Endodermal cell (in vitro differentiated cells): ENCODE results near the gene SHOC2. TPM values are rescaled to one million over a fixed set of nuclear protein-coding genes. Genes with fewer than 3 reads are reported as not detected.

ENCODE experiments used
- DNase-seq: peaks from one replicate; pipeline ENCODE4 v3.0.0-alpha.2; 2017
- H3K27ac ChIP-seq: 2 replicates; pipeline ENCODE4 v1.5.1; 2013; ENCODE audit warnings: mild to moderate bottlenecking, low read depth, low read length, moderate library complexity
- H3K27me3 ChIP-seq: 2 replicates; pipeline ENCODE4 v1.6.1; 2013; ENCODE audit warnings: mild to moderate bottlenecking, low read length, moderate library complexity; ENCODE audit not compliant: insufficient read depth, control insufficient read depth, poor library complexity, severe bottlenecking
- H3K36me3 ChIP-seq: 2 replicates; pipeline ENCODE4 v1.7.0; 2013; ENCODE audit warnings: mild to moderate bottlenecking, low read length, moderate library complexity; ENCODE audit not compliant: control insufficient read depth, insufficient read depth
- H3K4me1 ChIP-seq: one replicate; pipeline ENCODE4 v1.7.0; 2013; ENCODE audit warnings: low read length; ENCODE audit not compliant: control insufficient read depth, insufficient read depth
- H3K4me3 ChIP-seq: 2 replicates; pipeline ENCODE4 v1.5.1; 2013; ENCODE audit warnings: mild to moderate bottlenecking, low read length, moderate library complexity
- H3K9ac ChIP-seq: 2 replicates; pipeline ENCODE4 v1.6.1; 2013; ENCODE audit warnings: mild to moderate bottlenecking, low read length, moderate library complexity; ENCODE audit not compliant: poor library complexity, severe bottlenecking; ENCODE audit errors: extremely low read depth
- H3K9me3 ChIP-seq: 2 replicates; pipeline ENCODE4 v1.6.1; 2013; ENCODE audit warnings: mild to moderate bottlenecking, low read length, moderate library complexity; ENCODE audit not compliant: control insufficient read depth
- H3K27ac Mint-ChIP-seq: 2 replicates; pipeline ENCODE4 v1.8.0; 2020; ENCODE audit warnings: mixed read lengths
- H3K27me3 Mint-ChIP-seq: 2 replicates; pipeline ENCODE4 v1.8.0; 2021; ENCODE audit warnings: mild to moderate bottlenecking, mixed read lengths; ENCODE audit not compliant: insufficient read depth
- H3K36me3 Mint-ChIP-seq: 2 replicates; pipeline ENCODE4 v1.8.0; 2020; ENCODE audit warnings: low read depth, mixed read lengths
- H3K4me1 Mint-ChIP-seq: 2 replicates; pipeline ENCODE4 v1.8.0; 2020; ENCODE audit warnings: mixed read lengths
- H3K4me3 Mint-ChIP-seq: 2 replicates; pipeline ENCODE4 v1.8.0; 2020; ENCODE audit warnings: mild to moderate bottlenecking, moderate library complexity, mixed read lengths
- H3K9me3 Mint-ChIP-seq: 2 replicates; pipeline ENCODE4 v1.8.0; 2020; ENCODE audit warnings: mild to moderate bottlenecking, mixed read lengths
- CTCF ChIP-seq: fragments of 200-600 bp; sonication (generic); conservative IDR thresholded peaks from 2 replicates; pipeline ENCODE4 v1.5.0; 2021; ENCODE audit warnings: antibody characterized with exemption, mild to moderate bottlenecking
- WGBS, 2 experiments: methylation state at CpG; one replicate each; pipeline versions ENCODE4 v1.1.5 to v1.1.7; 2013; ENCODE audit warnings: missing lambda C conversion rate in 2 of 2, mixed read lengths in 1 of 2; ENCODE audit not compliant: insufficient coverage in 1 of 2, insufficient read length in 1 of 2; 5-methylcytosine and 5-hydroxymethylcytosine counted together
- total RNA-seq, 2 donors: library from RNA; stranded (reverse); fragmentation: NEBNext Ultra II Directional in 1 of 2; extraction: Animal tissue kit (Norgen Biotek cat#: 25700) in 1 of 2; gene quantifications; 2 replicates in 1 of 2; 3 replicates in 1 of 2; pipeline ENCODE4 v1.2.1, GENCODE V29; 2021

Gene SHOC2
- total RNA-seq, 2 donors from 2014 or later: 38.4 to 49.6 TPM

GRCh38 chr10:110964681-110965080, 45.3 kb downstream of the SHOC2 start:
- Mint-ChIP-seq H3K27ac (no peak overlapping the region), H3K4me1 (no peaks in the 10 kb centered on the region), H3K4me3 (no peak overlapping the region), H3K36me3 (no peaks in the 10 kb centered on the region), H3K27me3 (no peaks in the 10 kb centered on the region), H3K9me3 (no peaks in the 10 kb centered on the region)
- no peak overlapping the region for H3K9ac ChIP-seq
- H3K4me1 ChIP-seq: no peaks in the 10 kb centered on the region
- no peaks in the 10 kb centered on the region for H3K9me3 ChIP-seq
- H3K36me3 ChIP-seq: peaks cover 19% of the 10 kb centered on the region
- no peaks in the 10 kb centered on the region for H3K27me3 ChIP-seq
- no peak overlapping the region for H3K27ac ChIP-seq
- 94 to 100% methylated on average over 2 to 5 of the region's 5 CpGs for WGBS, 2 experiments
- no peak for DNase-seq
- no peak for TF ChIP-seq CTCF
- no peak overlapping the region for H3K4me3 ChIP-seq

GRCh38 chr10:110965216-110965615, 45.8 kb downstream of the SHOC2 start:
- Mint-ChIP-seq H3K4me1 (no peaks in the 10 kb centered on the region), H3K27me3 (no peaks in the 10 kb centered on the region), H3K36me3 (no peaks in the 10 kb centered on the region), H3K9me3 (no peaks in the 10 kb centered on the region), H3K27ac (no peak overlapping the region), H3K4me3 (no peak overlapping the region)
- no peak for TF ChIP-seq CTCF
- Histone ChIP-seq H3K4me3 (no peak overlapping the region), H3K27ac (no peak overlapping the region), H3K4me1 (no peaks in the 10 kb centered on the region), H3K9me3 (no peaks in the 10 kb centered on the region), H3K9ac (no peak overlapping the region), H3K36me3 (peaks cover 19% of the 10 kb centered on the region), H3K27me3 (no peaks in the 10 kb centered on the region)
- no peak for DNase-seq

GRCh38 chr10:110966146-110966545, 46.7 kb downstream of the SHOC2 start:
- H3K36me3 Mint-ChIP-seq: no peaks in the 10 kb centered on the region
- Histone ChIP-seq H3K4me1 (no peaks in the 10 kb centered on the region), H3K27me3 (no peaks in the 10 kb centered on the region), H3K4me3 (no peak overlapping the region), H3K9ac (no peak overlapping the region), H3K36me3 (peaks cover 19% of the 10 kb centered on the region), H3K27ac (no peak overlapping the region), H3K9me3 (no peaks in the 10 kb centered on the region)
- no peak for DNase-seq
- TF ChIP-seq CTCF: no peak
- WGBS, 2 experiments: 91 to 100% methylated on average over 1 of the region's 1 CpG
- H3K4me1 Mint-ChIP-seq: no peaks in the 10 kb centered on the region
- no peak overlapping the region for H3K4me3 Mint-ChIP-seq
- H3K27ac Mint-ChIP-seq: no peak overlapping the region
- H3K9me3 Mint-ChIP-seq: no peaks in the 10 kb centered on the region
- H3K27me3 Mint-ChIP-seq: no peaks in the 10 kb centered on the region
